ENCODE results near the gene SPATA12. TPM values are rescaled to one million over a fixed set of nuclear protein-coding genes. Genes with fewer than 3 reads are reported as not detected.
A peak's percentile ranks its signal among the peaks of the same experiment; 100 is the strongest.

SPATA12 gene
- total RNA-seq, 2 donors from 2014 or later = not detected

DNA sequence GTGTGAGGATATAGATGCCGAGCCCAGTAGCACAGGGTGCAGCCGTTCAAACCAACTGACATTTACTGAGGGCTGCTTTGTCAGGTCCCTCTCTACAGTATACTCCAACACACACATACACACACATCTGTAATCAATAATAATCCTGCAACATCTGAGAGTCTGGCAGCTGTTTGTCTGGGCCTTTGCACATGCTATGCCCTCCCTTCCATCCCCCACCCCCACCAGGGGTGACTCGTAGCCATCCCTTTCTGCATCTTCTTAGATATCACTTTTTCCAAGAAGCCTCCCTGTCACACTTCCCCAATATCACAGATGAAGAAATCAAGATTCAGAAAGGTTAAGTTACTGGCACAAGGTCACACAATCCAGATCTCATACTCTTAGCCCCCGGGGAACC is 13.7 kb downstream of the SPATA12 start:
- Histone ChIP-seq H3K27me3 (replicated peaks; ENCODE audit: insufficient read depth) (no peaks in the 10 kb centered on the region), H3K27ac (no peak overlapping the region), H3K9me3 (no peaks in the 10 kb centered on the region), H3K4me3 (no peak overlapping the region), H3K36me3 (no peaks in the 10 kb centered on the region), H3K4me1 (ENCODE audit: control insufficient read depth in 1 of 2, low read depth in 2 of 2) (peaks cover 0 to 7% of the 10 kb centered on the region in 2 donors)
- no peak for DNase-seq (ENCODE audit: low spot score)
- TF ChIP-seq, protein P1, sequence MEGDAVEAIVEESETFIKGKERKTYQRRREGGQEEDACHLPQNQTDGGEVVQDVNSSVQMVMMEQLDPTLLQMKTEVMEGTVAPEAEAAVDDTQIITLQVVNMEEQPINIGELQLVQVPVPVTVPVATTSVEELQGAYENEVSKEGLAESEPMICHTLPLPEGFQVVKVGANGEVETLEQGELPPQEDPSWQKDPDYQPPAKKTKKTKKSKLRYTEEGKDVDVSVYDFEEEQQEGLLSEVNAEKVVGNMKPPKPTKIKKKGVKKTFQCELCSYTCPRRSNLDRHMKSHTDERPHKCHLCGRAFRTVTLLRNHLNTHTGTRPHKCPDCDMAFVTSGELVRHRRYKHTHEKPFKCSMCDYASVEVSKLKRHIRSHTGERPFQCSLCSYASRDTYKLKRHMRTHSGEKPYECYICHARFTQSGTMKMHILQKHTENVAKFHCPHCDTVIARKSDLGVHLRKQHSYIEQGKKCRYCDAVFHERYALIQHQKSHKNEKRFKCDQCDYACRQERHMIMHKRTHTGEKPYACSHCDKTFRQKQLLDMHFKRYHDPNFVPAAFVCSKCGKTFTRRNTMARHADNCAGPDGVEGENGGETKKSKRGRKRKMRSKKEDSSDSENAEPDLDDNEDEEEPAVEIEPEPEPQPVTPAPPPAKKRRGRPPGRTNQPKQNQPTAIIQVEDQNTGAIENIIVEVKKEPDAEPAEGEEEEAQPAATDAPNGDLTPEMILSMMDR (IDR thresholded peaks at IDR 0.05) = no peak
- no peak for ATAC-seq (ENCODE audit: insufficient number of reproducible peaks, low FRiP score, low read depth)

DNA sequence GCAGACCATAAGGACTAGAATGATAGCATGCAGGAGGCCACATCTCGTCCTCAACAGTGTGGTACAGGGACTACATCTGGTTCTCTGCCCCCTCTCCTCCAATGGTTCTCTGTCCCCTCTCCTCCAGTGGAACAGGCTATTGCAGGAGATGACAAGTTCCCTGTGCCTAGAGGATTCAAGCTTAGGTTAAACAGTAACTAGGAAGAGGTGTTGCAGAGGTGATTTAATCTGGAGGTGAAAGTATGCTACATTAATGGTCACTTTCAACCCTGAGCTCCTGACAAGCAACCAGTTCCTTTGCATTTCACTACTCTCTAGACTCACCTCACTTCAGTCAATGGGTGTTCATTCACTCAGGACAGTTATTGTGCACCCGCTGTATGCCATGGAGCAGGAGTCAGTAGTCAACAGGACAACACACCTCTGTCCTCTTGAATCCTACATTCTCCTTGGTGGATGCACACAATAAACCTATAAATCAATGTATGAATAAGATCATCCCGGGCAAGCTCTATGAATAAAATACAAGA is 16.0 kb downstream of the SPATA12 start:
- DNase-seq (ENCODE audit: low spot score) (no peak), ATAC-seq (ENCODE audit: insufficient number of reproducible peaks, low FRiP score, low read depth) (no peak)
- Histone ChIP-seq H3K27ac (no peak overlapping the region), H3K4me1 (ENCODE audit: control insufficient read depth in 1 of 2, low read depth in 2 of 2) (peaks cover 3 to 11% of the 10 kb centered on the region in 2 donors), H3K36me3 (no peaks in the 10 kb centered on the region), H3K9me3 (no peaks in the 10 kb centered on the region), H3K27me3 (replicated peaks; ENCODE audit: insufficient read depth) (no peaks in the 10 kb centered on the region), H3K4me3 (no peak overlapping the region)
- TF ChIP-seq, protein P1 (IDR thresholded peaks at IDR 0.05) = no peak

DNA sequence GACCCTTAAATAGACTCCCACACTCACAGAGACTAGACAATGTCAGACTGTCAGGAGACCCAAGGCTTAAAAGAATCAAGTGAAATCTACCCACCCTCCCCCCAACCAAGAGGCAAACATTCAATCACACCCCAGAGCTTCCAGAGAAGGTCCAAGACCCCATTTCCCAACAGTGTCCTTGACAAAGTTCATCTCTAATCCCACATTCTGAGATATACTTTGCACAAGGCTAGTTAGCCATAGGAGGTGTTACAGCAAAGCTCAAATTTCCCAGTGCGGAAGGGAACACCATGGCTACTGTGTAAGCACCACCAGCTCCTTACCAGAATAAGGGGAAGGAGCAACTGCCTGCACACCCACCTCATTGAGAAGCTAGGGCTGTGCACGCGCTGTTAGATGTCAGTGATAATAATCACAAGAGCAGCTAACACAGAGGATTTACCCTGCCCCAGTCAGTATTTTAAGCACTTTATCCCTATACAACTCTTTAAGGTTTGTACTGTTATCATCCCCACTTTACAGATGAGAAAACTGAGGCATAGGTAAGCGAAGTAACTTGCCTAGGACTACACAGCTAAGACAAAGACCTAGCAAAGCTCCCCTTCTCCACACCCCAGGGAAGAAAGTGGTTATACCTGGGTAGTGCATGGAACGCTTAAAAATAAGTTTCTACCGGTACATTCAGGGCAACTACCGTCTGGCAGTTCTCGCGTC is 17.3 kb downstream of the SPATA12 start:
- TF ChIP-seq, protein P1 (IDR thresholded peaks at IDR 0.05) = no peak
- DNase-seq (ENCODE audit: low spot score) (no peak), ATAC-seq (ENCODE audit: insufficient number of reproducible peaks, low FRiP score, low read depth) (no peak)
- Histone ChIP-seq H3K27ac (no peak overlapping the region), H3K4me3 (peak overlapping the region; percentile 97), H3K27me3 (replicated peaks; ENCODE audit: insufficient read depth) (no peaks in the 10 kb centered on the region), H3K4me1 (ENCODE audit: control insufficient read depth in 1 of 2, low read depth in 2 of 2) (peaks cover 3 to 11% of the 10 kb centered on the region in 2 donors), H3K9me3 (no peaks in the 10 kb centered on the region), H3K36me3 (no peaks in the 10 kb centered on the region)

DNA sequence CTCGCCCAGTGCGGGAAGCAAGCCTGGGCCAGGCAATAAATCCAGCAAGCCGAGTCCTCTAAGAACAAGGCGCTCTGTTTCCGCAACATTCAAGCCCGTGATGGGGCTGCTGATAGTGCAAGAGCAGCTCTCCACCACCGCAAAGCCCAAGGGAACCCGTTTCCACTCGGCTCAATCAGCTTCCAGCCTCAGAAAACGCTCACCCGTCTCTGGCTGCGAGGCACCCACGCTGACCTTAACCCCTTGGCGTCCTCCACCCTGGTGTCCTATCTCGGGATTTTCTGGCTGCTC is 17.8 kb downstream of the SPATA12 start:
- no peaks in the 10 kb centered on the region for H3K27me3 ChIP-seq (replicated peaks; ENCODE audit: insufficient read depth)
- H3K4me3 ChIP-seq = peak overlapping the region; percentile 97
- no peak for ATAC-seq (ENCODE audit: insufficient number of reproducible peaks, low FRiP score, low read depth)
- TF ChIP-seq, protein P1 (IDR thresholded peaks at IDR 0.05) = no peak
- H3K4me1 ChIP-seq (ENCODE audit: control insufficient read depth in 1 of 2, low read depth in 2 of 2) = peaks cover 3 to 11% of the 10 kb centered on the region in 2 donors
- H3K36me3 ChIP-seq = no peaks in the 10 kb centered on the region
- DNase-seq (ENCODE audit: low spot score) = no peak
- no peak overlapping the region for H3K27ac ChIP-seq
- no peaks in the 10 kb centered on the region for H3K9me3 ChIP-seq

DNA sequence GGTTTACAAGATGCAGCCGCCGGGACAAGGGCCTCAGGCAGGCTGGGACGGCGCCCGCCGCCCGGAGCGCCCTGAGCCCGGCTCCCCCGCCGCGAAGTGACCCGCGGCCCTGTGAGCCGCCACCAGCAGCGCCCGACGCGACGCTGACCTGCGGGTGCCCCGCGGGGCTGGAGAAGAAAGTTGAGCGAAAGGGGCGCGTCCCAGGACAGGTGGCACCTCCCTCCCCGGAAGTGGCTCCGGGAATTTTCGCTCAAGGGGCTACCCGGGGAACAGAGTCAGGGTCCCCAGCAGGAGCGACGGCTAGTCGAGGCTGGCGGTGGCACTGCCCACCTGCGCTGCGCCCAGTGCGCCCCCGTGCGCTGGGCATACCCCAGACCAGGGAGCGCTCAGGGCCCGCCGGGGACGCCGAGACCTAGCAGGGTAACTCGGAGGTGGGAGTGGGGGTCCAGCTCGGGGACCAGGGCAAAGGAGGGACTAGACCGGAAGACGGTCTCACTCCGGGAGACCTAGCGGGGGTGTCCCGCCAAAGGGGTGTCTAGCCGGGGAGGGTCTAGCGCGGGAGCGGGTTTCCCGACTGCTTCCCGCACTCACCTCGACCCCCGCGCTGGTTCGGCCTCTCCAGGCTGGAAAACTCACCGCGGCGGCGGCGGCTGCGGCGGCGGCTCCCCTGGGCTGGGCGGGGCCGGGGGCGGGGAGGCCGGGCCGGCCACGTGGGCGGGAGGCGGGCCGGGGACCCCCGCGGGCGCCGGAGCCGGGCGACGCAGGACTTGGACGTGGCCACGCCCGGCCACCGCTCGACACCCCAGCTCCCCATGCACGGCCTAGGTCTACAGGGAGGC is 18.4 kb downstream of the SPATA12 start:
- ATAC-seq (ENCODE audit: insufficient number of reproducible peaks, low FRiP score, low read depth) (peak; percentile 44), DNase-seq (ENCODE audit: low spot score) (no peak)
- Histone ChIP-seq H3K4me1 (ENCODE audit: control insufficient read depth in 1 of 2, low read depth in 2 of 2) (peaks cover 3 to 11% of the 10 kb centered on the region in 2 donors), H3K4me3 (peak overlapping the region; percentile 97), H3K36me3 (no peaks in the 10 kb centered on the region), H3K27ac (no peak overlapping the region), H3K27me3 (replicated peaks; ENCODE audit: insufficient read depth) (no peaks in the 10 kb centered on the region), H3K9me3 (no peaks in the 10 kb centered on the region)
- TF ChIP-seq, protein P1 (IDR thresholded peaks at IDR 0.05) = no peak
